Measurements from ENCODE around the gene NUMB.

NUMB gene

DNA sequence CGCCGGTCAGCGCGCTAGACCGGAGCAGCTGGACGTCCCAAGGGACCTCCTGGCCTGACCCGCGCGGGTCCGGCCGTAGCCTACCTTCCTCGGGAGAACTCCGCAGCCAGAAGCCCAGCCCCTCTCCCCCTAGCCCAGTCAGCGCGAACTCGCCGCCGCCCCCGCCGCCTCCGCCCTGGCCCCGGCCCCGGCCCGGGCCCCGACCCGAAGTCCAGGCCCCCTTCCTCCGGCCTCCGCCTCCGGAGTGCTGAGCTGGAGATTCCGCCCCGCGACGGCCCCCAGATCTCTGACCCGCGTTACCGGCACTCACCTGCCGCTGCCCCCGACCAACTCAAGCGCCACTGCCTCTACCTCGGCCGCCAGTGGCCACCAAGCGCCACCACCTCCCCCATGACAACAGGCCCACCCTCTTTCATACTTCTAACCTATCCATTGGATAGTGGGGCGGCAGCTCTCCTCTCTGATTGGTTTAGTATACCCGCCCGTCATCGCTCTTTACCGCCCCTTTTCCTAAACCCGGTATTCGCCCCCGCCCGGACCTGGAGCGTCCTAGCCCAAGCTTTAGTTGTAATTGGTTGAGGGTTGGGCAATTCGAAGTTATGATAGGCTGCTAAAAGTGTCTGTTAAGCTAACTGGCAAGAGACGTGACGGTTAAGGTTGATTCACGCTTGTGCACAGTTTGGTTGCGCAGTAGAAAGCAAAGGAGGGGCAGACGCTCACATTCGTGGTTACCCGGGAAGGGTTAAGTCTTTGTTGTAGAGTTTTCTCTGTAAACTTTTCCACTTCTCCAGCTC is at the start of gene NUMB:
Gene NUMB (minus strand): TSS at position 364 of the 794 bp plus-strand sequence. CDS start 102,795 bp downstream, outside the sequence.
- DNase-seq: peak; percentile 99

DNA sequence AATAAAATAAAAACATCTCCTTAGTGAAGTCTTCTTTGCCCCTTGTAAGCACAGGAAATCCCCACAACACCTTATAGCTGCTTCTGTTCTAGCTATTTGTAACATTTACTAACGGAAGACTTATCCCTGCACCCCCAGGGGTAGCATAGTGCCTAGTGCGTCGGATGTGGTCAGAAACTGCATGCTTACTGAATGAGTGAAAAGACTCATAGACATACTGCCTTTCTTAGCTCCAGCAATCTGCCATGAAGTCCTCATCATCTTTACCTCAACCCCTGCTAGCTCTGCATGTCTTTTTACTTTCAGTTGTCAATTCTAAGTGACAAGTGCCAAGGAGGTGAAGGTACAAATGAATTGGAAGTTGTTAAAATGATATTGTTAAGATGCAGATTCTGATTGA is 45.3 kb upstream of the NUMB start:
- no peak for DNase-seq

GRCh38 chr14:73502017-73502619 is 43.8 kb upstream of the NUMB start:
- no peak for DNase-seq

DNA sequence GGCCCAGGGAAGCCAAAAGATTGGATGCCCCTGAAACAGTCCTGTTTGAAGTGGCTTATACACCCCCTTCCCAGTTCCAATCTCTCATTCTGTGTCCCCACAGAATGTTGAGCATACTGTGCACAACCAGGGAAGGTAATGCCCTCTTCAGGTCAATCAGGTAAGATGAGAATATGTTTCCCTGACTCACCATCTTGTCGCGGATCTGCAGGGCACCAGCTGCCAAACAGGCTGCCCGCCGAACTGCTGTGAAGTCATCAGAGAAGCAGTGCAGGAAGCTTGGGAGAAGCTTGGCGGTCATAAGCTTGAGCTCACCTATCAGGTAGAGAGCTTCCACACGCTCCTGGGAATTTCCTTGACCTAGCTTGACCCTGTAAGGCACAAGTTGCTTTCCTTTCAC is 42.0 kb upstream of the NUMB start:
- DNase-seq: no peak

- no peak for DNase-seq
These were observed 36.2 kb upstream of the NUMB start for GRCh38 chr14:73494593-73494992.

GRCh38 chr14:73492670-73493069 is 34.3 kb upstream of the NUMB start:
- peak; percentile 22 for DNase-seq

DNA sequence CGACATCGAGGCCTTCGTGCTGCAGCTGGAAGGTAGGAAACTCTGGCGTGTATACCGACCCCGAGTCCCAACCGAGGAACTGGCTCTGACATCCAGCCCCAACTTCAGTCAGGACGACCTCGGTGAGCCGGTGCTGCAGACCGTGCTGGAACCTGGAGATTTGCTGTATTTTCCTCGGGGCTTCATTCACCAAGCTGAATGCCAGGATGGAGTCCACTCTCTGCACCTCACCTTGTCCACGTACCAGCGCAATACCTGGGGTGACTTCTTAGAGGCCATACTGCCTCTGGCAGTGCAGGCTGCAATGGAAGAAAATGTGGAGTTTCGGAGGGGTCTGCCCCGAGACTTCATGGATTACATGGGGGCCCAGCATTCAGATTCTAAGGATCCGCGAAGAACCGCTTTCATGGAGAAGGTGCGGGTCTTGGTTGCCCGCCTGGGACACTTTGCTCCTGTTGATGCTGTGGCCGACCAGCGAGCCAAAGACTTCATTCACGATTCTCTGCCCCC is 33.8 kb upstream of the NUMB start:
- no peak for DNase-seq

DNA sequence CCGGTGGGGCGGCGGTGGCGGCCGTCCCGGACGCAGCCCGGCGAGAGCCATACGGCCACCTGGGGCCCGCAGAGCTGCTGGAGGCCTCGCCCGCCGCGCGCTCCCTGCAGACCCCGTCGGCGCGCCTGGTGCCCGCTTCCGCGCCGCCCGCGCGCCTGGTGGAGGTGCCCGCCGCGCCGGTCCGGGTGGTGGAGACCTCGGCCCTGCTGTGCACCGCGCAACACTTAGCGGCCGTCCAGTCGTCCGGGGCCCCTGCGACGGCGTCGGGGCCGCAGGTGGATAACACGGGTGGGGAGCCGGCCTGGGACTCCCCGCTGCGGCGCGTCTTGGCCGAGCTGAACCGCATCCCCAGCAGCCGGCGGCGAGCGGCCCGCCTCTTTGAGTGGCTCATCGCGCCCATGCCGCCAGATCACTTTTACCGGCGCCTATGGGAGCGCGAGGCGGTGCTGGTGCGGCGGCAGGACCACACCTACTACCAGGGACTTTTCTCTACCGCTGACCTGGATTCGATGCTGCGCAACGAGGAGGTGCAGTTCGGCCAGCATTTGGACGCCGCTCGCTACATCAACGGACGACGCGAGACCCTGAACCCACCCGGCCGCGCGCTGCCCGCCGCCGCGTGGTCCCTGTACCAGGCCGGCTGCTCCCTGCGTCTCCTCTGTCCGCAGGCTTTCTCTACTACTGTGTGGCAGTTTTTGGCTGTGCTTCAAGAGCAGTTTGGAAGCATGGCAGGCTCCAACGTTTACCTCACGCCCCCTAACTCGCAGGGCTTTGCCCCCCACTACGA is 33.1 kb upstream of the NUMB start:
- DNase-seq: peak; percentile 39

DNA sequence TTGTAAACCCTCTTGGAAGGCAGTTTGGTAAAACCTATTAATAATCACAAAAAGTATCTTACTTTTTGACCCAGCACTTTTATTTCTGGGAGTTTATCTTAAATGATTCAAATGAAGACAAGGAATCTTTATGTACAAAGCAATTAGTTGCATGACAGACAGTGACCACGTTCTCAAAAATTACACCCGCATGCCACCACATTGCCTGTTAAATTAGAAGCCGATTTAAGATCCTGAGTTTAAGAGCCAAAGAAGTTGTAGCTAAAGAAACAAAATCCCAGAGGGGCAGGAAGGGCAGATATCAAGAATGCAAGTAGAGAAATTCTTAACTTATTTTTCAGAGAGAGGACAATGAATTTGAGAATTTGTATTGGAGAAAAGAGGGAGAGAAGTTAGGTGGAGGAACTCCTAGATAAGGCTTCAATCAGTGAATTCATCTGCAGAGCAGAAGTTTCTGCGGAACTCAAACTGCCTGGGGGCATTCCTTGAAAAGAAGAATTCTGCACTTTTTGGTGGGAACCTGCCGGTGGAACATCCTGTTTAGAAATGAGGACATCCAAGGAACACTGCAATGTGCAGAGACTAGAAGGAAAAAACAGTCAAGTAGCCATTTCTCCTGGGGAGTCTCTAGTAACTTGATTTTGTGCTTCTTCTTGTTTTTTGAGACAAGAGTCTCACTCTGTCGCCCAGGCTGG is 31.3 kb upstream of the NUMB start:
- DNase-seq: peak; percentile 19

GRCh38 chr14:73478684-73479083 is 20.3 kb upstream of the NUMB start:
- no peak for DNase-seq

DNA sequence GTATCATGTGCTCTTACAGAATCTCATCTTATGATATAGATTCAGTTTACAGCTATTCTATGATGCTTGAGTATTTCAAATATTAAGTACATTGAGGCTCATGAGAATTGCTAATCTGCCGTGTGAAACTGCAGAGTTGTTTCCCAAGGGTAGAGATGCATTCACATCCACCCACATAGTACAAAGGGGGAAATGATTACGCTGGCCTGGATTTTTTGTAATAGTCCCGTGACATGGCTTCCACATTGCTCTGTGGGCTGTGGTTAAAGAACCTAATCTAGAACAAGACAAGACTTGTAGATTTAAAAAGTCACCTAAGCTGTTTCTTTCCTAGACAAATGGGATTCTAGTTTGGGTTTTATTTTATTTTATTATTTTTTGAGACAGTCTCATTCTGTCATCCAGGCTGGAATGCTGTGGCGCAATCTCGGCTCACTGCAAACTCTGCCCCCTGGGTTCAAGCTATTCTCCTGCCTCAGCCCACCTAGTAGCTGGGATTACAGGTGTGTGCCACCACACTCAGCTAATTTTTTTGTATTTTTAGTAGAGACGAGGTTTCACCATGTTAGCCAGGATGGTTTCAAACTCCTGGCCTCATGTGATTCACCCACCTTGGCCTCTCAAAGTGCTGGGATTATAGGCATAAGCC is 19.4 kb upstream of the NUMB start:
- DNase-seq: no peak

- DNase-seq: peak; percentile 28
These were observed 18.1 kb upstream of the NUMB start for GRCh38 chr14:73476451-73476931.

DNA sequence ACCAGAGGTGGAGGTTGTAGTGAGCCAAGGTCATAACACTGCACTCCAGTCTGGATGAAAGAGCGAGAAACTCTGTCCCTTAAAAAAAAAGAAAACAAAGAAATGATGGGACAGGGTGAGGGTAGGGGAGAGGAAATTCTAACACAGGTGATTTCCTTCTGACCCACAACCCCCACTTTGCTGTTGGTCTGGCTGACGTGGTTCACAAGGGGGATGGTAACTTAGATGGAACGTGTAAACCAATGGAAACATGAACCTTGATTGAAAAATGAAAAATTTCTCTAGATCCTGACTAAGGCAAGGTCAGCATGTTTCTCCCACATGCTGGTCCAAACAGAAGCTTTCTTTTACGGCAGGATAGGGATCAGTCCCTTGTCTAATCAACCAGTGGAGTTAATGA is 16.6 kb upstream of the NUMB start:
- DNase-seq: no peak

DNA sequence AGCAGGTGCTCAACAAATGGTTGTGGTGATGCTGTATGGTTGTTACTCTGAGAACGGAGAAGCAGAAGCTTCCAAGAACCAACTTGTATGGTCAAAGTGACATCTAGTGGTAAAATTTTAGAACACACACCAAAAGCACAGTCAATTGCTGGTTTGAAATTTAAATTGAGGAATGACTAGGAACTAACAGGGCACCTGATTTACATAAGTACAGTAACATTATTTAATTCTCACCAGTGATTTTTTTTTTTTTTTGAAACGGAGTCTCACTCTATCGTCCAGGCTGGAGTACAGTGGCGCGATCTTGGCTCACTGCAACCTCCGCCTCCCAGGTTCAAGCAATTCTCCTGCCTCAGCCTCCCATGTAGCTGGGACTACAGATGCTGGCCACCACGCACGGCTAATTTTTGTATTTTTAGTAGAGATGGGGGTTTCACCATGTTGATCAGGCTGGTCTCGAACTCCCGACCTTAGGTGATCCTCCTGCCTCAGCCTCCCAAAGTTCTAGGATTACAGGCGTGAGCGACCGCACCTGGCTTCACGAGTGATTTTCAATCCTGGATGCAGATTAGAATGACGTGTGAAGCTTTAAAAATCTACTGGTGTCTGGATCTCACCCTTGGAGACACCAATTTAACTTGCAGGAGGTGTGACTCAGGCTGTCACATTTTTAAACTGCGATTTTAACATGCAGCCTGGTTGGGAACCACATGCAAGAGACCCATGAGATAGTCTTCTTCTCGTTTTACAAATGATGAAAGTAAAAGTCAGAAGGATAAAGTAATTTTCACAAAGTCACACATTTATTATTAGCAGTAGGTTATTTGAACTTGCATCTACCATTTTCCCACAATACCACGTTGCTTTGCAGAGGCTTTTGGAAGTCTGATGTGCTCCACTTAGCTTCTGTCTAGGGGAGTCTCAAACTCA is 14.1 kb upstream of the NUMB start:
- peak; percentile 77 for DNase-seq

GRCh38 chr14:73471582-73472184 is 13.3 kb upstream of the NUMB start:
- no peak for DNase-seq

- DNase-seq: no peak
These were observed 10.6 kb upstream of the NUMB start for GRCh38 chr14:73468828-73469375.

DNA sequence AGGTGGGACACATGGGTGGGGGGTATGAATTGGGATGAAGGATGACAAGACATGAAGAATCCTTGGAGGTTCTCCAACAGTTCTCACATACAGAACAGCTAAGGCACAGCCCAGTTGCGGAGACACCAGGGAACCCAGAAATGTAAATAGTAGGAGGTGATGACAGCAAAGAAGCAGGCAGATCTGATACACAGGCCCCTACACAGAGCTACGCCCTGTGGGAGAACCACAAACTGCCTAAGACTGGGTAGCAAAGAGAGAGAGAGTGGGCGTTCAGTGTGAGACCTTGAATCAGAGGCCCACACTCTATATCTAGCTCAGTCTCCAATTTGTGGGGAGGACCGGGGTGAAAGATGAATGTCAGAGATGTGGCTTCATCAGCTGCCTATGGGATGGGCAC is 9.5 kb upstream of the NUMB start:
- DNase-seq: no peak

GRCh38 chr14:73467377-73467776 is 9.0 kb upstream of the NUMB start:
- DNase-seq: no peak

GRCh38 chr14:73466861-73467260 is 8.5 kb upstream of the NUMB start:
- no peak for DNase-seq

DNA sequence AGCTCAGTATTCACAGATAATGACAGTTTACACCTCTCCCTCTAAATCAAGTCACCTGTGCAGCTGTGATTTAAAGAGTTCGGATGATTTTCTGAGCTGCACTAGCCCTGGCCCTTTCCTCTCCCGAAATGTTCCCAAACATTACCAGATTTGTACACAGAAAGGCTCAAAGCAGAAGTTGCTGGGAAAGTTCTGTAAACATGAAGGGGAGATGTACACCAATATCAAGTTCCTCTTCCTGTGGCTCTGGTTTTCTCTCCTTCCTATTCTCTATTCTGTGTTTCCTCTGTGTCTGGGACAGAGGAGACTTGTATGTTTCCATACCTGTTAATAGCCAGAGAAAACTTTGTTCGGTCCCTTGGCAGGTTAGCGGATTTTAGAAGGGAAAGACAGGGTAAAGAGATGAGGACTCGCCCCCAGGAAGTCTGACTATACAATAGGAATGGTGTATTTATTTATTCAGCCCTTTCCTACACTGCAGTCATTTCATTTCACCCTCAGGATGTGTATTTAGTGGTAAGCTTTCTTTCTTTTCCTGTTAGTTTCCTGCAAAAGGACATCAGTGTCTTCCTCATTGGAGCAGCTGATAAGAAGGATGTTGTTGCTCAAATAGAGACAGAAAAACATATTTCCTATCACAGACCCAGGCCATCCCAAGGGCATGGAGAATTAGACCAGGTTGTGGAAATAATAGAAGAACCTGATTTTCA is 7.6 kb upstream of the NUMB start:
- DNase-seq: peak; percentile 39

Data from OCI-M1 (cell line).